Chondrocyte (in vitro differentiated cells): ENCODE data around the gene SEMA3G. TPM values are rescaled to one million over a fixed set of nuclear protein-coding genes. Genes with fewer than 3 reads are reported as not detected.

Source experiments
- DNase-seq: peaks from one replicate; pipeline ENCODE4 v3.0.0; 2021; ENCODE audit warnings: mixed read lengths, low spot score
- H3K27ac Mint-ChIP-seq: one replicate; pipeline ENCODE4 v1.8.0; 2021; ENCODE audit warnings: mild to moderate bottlenecking, moderate library complexity, mixed read lengths; ENCODE audit not compliant: unreplicated experiment
- H3K27me3 Mint-ChIP-seq: 2 replicates; pipeline ENCODE4 v1.8.0; 2021; ENCODE audit warnings: low read depth, mixed read lengths
- H3K36me3 Mint-ChIP-seq: 2 replicates; pipeline ENCODE4 v1.8.0; 2021; ENCODE audit warnings: low read depth, mixed read lengths
- H3K4me1 Mint-ChIP-seq: 2 replicates; pipeline ENCODE4 v1.8.0; 2021; ENCODE audit warnings: low read depth, mild to moderate bottlenecking, mixed read lengths
- H3K4me3 Mint-ChIP-seq: one replicate; pipeline ENCODE4 v1.8.0; 2021; ENCODE audit warnings: mild to moderate bottlenecking, moderate library complexity, mixed read lengths; ENCODE audit not compliant: unreplicated experiment
- H3K9me3 Mint-ChIP-seq: 2 replicates; pipeline ENCODE4 v1.8.0; 2021; ENCODE audit warnings: low read depth, mixed read lengths
- CTCF ChIP-seq: fragments of 200-600 bp; sonication (generic); IDR thresholded peaks from 2 replicates; pipeline ENCODE4 v1.5.0; 2021; ENCODE audit warnings: antibody characterized with exemption, mild to moderate bottlenecking, moderate library complexity
- total RNA-seq: library from RNA; stranded (reverse); gene quantifications from 3 replicates; pipeline ENCODE4 v1.2.1, GENCODE V29; 2021

The SEMA3G gene
- total RNA-seq, 1 donor from 2014 or later, result 0.17 TPM

- TF ChIP-seq CTCF, result no peak
- H3K9me3 Mint-ChIP-seq, result no peaks in the 10 kb centered on the region
- peaks cover 10% of the 10 kb centered on the region for H3K36me3 Mint-ChIP-seq
- no peak overlapping the region for H3K27ac Mint-ChIP-seq
- no peaks in the 10 kb centered on the region for H3K4me1 Mint-ChIP-seq
- H3K27me3 Mint-ChIP-seq, result no peaks in the 10 kb centered on the region
- H3K4me3 Mint-ChIP-seq, result no peak overlapping the region
- DNase-seq, result peak; percentile 74
These were observed 51.6 kb downstream of the SEMA3G start for GRCh38 chr3:52393131-52393807.

GRCh38 chr3:52392216-52392930 lies 52.5 kb downstream of the SEMA3G start:
- TF ChIP-seq CTCF, result no peak
- Mint-ChIP-seq H3K4me3 (no peak overlapping the region), H3K27ac (no peak overlapping the region), H3K9me3 (no peaks in the 10 kb centered on the region), H3K36me3 (peaks cover 10% of the 10 kb centered on the region), H3K4me1 (no peaks in the 10 kb centered on the region), H3K27me3 (no peaks in the 10 kb centered on the region)
- peak; percentile 78 for DNase-seq

- no peaks in the 10 kb centered on the region for H3K27me3 Mint-ChIP-seq
- no peak overlapping the region for H3K27ac Mint-ChIP-seq
- DNase-seq, result peak; percentile 87
- H3K4me3 Mint-ChIP-seq, result no peak overlapping the region
- no peaks in the 10 kb centered on the region for H3K9me3 Mint-ChIP-seq
- TF ChIP-seq CTCF, result no peak
- no peaks in the 10 kb centered on the region for H3K4me1 Mint-ChIP-seq
- H3K36me3 Mint-ChIP-seq, result peaks cover 10% of the 10 kb centered on the region
These were observed 53.8 kb downstream of the SEMA3G start for GRCh38 chr3:52391096-52391495.

- Mint-ChIP-seq H3K9me3 (no peaks in the 10 kb centered on the region), H3K36me3 (peaks cover 10% of the 10 kb centered on the region), H3K27ac (no peak overlapping the region), H3K27me3 (no peaks in the 10 kb centered on the region), H3K4me3 (no peak overlapping the region), H3K4me1 (no peaks in the 10 kb centered on the region)
- TF ChIP-seq CTCF, result no peak
- no peak for DNase-seq
These were observed 56.0 kb downstream of the SEMA3G start for GRCh38 chr3:52388933-52389332.

GRCh38 chr3:52388348-52388821 lies 56.5 kb downstream of the SEMA3G start:
- no peak for TF ChIP-seq CTCF
- DNase-seq, result no peak
- no peak overlapping the region for H3K4me3 Mint-ChIP-seq

More at GRCh38 chr3:52388348-52388821, 56.5 kb downstream of the SEMA3G start:
- H3K27me3 Mint-ChIP-seq, result no peaks in the 10 kb centered on the region
- H3K9me3 Mint-ChIP-seq, result no peaks in the 10 kb centered on the region
- H3K36me3 Mint-ChIP-seq, result peaks cover 10% of the 10 kb centered on the region
- no peak overlapping the region for H3K27ac Mint-ChIP-seq
- no peaks in the 10 kb centered on the region for H3K4me1 Mint-ChIP-seq
